Measurements from ENCODE around the gene ERN2.
"Not testable (repeated sequence)": the region's sequence is repeated elsewhere in the genome, so short reads cannot be mapped to it uniquely, and the experiment has no call there.

DNA sequence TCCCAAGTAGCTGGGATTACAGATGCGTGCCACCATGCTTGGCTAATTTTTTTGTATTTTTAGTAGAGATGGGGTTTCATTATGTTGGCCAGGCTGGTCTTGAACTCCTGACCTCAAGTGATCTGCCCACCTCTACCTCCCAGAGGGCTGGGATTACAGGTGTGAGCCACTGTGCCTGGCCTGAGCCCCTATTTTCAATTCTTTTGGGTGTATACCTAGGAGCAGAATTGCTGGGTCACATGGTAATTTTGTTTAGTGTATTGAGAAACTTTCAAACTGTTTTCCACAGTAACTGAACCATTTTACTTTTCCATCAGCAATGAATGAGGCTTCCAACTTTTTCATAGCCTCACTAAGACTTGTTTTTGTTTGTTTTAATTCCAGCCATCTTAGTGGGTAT, 38.0 kb upstream of the ERN2 start:
- TF ChIP-seq CTCF (IDR thresholded peaks at IDR 0.05; ENCODE audit: low read length); EZH2phosphoT487 (IDR thresholded peaks at IDR 0.05; ENCODE audit: low read length); EZH2 (optimal IDR thresholded peaks at IDR 0.05; ENCODE audit: low read depth, low read length): not testable (repeated sequence)

Measured in MM.1S (cell line).